Activated naive CD4-positive, alpha-beta T cell treated with anti-CD3 and anti-CD28 coated beads, Interleukin-2, amount 10 ng/mL, durations not matched to agents 7 days and 5 days (primary cell): ENCODE results near the gene SLC24A3.

Experiments used
- CTCF ChIA-PET: fragments of 350-600 bp; sonication (Branson Sonifier 250); formaldehyde crosslinking; loops from one replicate; lab custom pipeline; 2021; ENCODE audit warnings: antibody characterized with exemption; lab: Charles Lee
- DNase-seq: peaks from one replicate; pipeline ENCODE4 v3.0.0-alpha.2; 2020
- H3K27ac Mint-ChIP-seq: one replicate; pipeline ENCODE4 v1.8.0; 2021; ENCODE audit warnings: mild to moderate bottlenecking, moderate library complexity, mixed read lengths
- H3K27me3 Mint-ChIP-seq: one replicate; pipeline ENCODE4 v1.8.0; 2021; ENCODE audit warnings: mild to moderate bottlenecking, mixed read lengths
- H3K36me3 Mint-ChIP-seq: one replicate; pipeline ENCODE4 v1.8.0; 2021; ENCODE audit warnings: mixed read lengths
- H3K4me1 Mint-ChIP-seq: one replicate; pipeline ENCODE4 v1.8.0; 2021; ENCODE audit warnings: mixed read lengths
- H3K4me3 Mint-ChIP-seq: one replicate; pipeline ENCODE4 v1.8.0; 2021; ENCODE audit warnings: mild to moderate bottlenecking, moderate library complexity, mixed read lengths
- H3K9me3 Mint-ChIP-seq: one replicate; pipeline ENCODE4 v1.8.0; 2021; ENCODE audit warnings: mixed read lengths

The SLC24A3 gene

DNA sequence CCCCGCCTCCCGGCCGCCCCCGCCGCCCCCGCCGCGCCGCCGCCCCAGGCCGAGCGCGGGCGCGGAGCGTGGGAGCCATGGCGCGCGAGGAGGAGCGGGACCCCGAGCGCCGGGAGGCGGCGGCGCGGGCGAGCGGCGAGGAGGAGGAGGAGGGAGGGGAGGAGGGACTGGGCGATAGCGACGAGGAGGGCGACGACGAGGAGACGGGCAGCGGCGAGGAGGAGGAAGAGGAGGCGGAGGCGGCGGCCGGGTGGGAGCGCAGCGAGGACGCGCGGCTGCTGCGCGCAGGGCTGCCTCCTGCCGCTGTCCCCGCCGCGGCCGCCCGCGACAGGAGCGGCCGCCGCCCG lies at the start of gene SLC24A3:
Gene SLC24A3 (plus strand): TSS at position 174 of the 347 bp plus-strand sequence.
- no peaks in the 10 kb centered on the region for H3K4me1 Mint-ChIP-seq
- CTCF ChIA-PET: interaction anchor here (0.8 to 0.9 kb wide), 2 partner anchors 383 to 449 kb away, joined by 3 to 4 read pairs; no protein-coding TSS in a partner anchor
- H3K9me3 Mint-ChIP-seq: no peaks in the 10 kb centered on the region

DNA sequence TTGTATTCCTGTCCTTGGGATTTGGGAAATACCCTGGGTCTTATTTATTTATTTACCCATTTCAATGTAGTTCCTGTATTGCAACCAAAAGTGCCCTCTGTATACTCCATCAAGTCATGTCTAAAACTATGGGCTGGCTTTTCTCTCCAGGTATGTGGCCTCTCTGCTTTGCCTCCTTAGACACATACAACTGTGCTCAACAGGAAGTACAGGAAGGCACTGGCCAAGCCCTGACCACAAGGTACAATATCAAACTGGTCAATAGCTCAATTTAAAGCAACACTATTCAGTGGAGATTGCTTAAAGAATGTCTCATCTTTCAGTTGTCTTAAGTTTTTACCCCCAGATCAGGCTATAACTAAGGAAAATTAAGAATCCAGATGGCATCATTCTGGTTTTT lies 42.3 kb upstream of the SLC24A3 start:
- Mint-ChIP-seq H3K27me3 (no peaks in the 10 kb centered on the region), H3K27ac (no peak overlapping the region), H3K4me3 (no peak overlapping the region), H3K9me3 (peaks cover 5% of the 10 kb centered on the region), H3K4me1 (no peaks in the 10 kb centered on the region), H3K36me3 (no peaks in the 10 kb centered on the region)
- DNase-seq: no peak
- CTCF ChIA-PET: no interaction called here

More for the DNA sequence above, at the start of gene SLC24A3:
- peaks cover 49% of the 10 kb centered on the region for H3K27me3 Mint-ChIP-seq
- H3K36me3 Mint-ChIP-seq: no peaks in the 10 kb centered on the region
- no peak for DNase-seq
- no peak within 1 kb of the TSS for H3K27ac Mint-ChIP-seq
- no peak within 1 kb of the TSS for H3K4me3 Mint-ChIP-seq

DNA sequence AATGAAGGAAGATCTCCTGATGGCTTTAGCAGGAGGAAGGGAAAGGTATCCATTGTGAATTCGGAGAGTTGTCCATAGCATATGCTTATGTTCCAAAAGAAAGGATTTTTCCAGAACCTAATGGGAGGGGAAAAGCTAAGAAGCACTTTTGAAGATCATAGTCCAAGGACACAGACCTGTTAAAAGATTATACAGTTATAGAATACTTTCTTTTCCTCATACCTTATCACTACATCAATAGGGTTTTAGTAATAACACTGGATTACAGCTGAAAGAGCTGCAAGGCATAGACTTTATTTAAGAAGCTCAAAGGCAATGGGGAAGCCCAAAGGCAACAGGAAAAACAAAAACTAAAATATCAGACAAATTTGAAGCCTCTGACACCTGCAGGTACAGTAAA lies 39.8 kb upstream of the SLC24A3 start:
- CTCF ChIA-PET: no interaction called here
- no peaks in the 10 kb centered on the region for H3K27me3 Mint-ChIP-seq
- H3K4me3 Mint-ChIP-seq: no peak overlapping the region
- no peak overlapping the region for H3K27ac Mint-ChIP-seq
- no peaks in the 10 kb centered on the region for H3K36me3 Mint-ChIP-seq
- no peak for DNase-seq
- no peaks in the 10 kb centered on the region for H3K4me1 Mint-ChIP-seq
- peaks cover 4% of the 10 kb centered on the region for H3K9me3 Mint-ChIP-seq

DNA sequence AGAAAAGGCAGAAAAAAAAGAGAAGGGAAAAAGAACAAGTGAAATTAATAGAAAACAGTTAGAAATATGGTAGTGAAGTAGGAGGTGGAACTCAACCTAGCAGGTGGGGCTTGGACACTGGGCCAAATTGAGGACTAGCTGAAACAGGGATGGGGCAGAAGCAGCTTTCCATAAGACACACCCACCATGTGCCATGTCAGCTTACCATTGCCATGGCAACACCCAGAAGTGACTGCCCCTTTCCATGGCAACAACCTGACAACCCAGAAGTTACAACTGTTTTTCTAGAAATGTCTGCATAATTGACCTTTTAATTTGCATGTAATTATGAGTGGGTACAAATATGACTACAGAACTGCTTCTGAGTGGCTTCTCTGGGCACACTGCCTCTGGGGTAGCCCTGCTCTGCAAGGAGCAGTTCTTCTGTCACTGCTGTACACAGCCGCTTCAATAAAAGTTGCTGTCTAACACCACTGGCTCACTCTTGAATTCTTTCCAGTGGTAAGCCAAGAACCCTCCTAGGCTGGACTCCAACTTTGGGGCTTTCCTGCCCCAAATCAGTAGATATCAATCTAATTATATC lies 35.9 kb upstream of the SLC24A3 start:
- H3K27me3 Mint-ChIP-seq: no peaks in the 10 kb centered on the region
- H3K27ac Mint-ChIP-seq: no peak overlapping the region
- DNase-seq: no peak
- no peaks in the 10 kb centered on the region for H3K9me3 Mint-ChIP-seq
- CTCF ChIA-PET: no interaction called here
- H3K36me3 Mint-ChIP-seq: no peaks in the 10 kb centered on the region
- no peak overlapping the region for H3K4me3 Mint-ChIP-seq
- no peaks in the 10 kb centered on the region for H3K4me1 Mint-ChIP-seq

DNA sequence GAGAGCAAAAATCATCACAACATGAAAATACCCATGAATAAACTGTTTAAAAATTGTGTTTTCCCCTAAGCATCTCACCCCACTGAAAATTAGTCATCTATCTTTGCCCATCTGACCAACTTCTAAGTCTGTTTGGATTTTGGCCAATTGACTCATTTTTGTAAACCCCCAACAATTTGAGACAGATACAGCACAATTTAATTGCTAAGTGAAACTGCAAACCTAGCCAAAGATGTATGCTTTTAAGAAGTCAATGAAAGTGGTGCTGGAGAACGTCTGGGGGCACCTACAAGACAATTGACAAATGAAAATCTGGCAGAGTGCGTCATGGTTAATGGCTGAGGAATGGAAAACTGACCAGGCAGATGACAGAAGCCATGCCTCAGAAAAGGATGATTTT lies 30.9 kb upstream of the SLC24A3 start:
- Mint-ChIP-seq H3K36me3 (no peaks in the 10 kb centered on the region), H3K4me3 (no peak overlapping the region), H3K27me3 (no peaks in the 10 kb centered on the region), H3K4me1 (no peaks in the 10 kb centered on the region), H3K9me3 (no peaks in the 10 kb centered on the region), H3K27ac (no peak overlapping the region)
- CTCF ChIA-PET: no interaction called here
- DNase-seq: no peak

DNA sequence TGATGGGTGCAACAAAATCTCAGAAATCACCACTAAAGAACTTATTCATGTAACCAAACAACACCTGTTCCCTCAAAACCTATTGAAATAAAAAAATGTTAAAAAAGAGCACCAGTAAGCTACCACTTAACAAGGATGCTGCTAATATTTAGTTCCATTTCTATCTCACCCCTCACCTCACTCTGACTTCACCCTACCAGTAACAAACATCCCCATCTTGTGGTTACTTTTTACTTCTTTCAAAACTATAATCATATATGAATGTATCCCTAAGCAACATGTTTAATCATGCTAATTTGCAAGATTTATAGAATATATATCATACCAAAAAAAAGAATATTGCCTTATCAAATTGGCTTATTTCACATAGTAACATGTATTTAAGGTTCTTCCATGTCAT lies 27.4 kb upstream of the SLC24A3 start:
- Mint-ChIP-seq H3K9me3 (peaks cover 2% of the 10 kb centered on the region), H3K27ac (no peak overlapping the region)

DNA sequence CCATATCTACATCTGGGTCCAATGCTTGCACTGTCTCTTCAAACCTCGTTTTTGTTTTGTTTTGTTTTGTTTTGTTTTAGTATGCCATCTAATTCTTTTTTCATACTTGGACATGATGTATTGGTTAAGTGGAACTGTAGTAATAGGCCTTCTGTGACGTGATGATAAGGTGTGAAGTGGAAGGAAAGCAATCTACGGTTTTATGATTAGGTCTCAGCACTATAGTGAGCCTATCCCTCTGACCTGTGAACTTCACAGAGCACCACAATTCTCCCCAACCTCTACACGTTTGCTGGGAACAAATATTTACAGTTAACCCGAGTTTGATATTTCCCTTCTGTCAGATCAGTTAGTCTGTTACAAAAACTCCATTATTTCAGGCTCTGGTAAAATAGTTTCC lies 19.1 kb upstream of the SLC24A3 start:
- no peak for DNase-seq
- Mint-ChIP-seq H3K4me1 (no peaks in the 10 kb centered on the region), H3K4me3 (no peak overlapping the region), H3K36me3 (no peaks in the 10 kb centered on the region), H3K27ac (no peak overlapping the region), H3K27me3 (no peaks in the 10 kb centered on the region), H3K9me3 (peaks cover 2% of the 10 kb centered on the region)
- CTCF ChIA-PET: no interaction called here

More for the DNA sequence above, 27.4 kb upstream of the SLC24A3 start:
- H3K27me3 Mint-ChIP-seq: no peaks in the 10 kb centered on the region
- H3K4me1 Mint-ChIP-seq: no peaks in the 10 kb centered on the region
- DNase-seq: no peak
- CTCF ChIA-PET: no interaction called here
- no peaks in the 10 kb centered on the region for H3K36me3 Mint-ChIP-seq
- H3K4me3 Mint-ChIP-seq: no peak overlapping the region

DNA sequence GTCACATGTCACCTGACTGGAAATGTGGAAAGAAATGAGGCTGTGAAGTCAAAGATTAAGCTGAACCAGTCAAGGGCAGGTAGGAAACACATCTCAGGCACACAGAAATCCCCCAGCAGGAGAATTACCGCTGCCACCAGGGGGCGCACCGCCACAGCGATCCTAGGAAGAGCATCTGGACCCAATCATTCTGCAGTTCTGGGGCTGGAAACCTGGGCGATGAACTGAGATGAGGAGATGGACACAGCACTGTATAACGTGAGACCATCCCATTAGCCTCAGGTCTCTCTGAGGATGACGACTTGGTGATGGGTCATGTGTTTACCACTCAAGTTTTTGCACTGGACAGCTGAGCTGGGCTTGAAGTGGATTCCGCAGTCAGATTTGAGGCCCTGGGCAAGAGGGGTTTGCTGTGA lies 6.5 kb upstream of the SLC24A3 start:
- CTCF ChIA-PET: interaction anchor here (1.1 to 5.3 kb wide), 10 partner anchors 8 to 801 kb away, joined by 3 to 53 read pairs (median 5); no protein-coding TSS in a partner anchor
- peak; percentile 71 for DNase-seq
- H3K27ac Mint-ChIP-seq: no peak overlapping the region
- no peak overlapping the region for H3K4me3 Mint-ChIP-seq
- H3K9me3 Mint-ChIP-seq: no peaks in the 10 kb centered on the region
- H3K4me1 Mint-ChIP-seq: no peaks in the 10 kb centered on the region
- no peaks in the 10 kb centered on the region for H3K36me3 Mint-ChIP-seq
- H3K27me3 Mint-ChIP-seq: peaks cover 19% of the 10 kb centered on the region

DNA sequence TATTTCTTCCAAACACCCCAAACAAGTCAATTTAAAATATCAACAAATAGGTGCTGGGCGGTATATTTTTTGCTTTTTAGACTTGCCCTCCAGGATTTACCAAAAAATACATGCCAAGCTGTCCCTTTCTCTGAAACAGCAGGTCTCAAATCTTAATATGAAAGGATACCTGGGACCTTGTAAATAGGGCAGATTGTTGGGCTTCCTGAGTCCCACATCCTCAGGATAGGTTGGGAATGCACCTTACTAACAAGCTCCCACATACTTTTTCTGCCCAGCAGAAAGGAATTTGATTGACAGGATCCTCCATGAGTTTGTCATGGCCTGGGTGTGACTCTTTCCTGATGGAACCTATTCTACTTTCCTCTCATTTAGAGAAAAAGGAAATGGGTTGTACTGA lies 4.9 kb upstream of the SLC24A3 start:
- no peak for DNase-seq

DNA sequence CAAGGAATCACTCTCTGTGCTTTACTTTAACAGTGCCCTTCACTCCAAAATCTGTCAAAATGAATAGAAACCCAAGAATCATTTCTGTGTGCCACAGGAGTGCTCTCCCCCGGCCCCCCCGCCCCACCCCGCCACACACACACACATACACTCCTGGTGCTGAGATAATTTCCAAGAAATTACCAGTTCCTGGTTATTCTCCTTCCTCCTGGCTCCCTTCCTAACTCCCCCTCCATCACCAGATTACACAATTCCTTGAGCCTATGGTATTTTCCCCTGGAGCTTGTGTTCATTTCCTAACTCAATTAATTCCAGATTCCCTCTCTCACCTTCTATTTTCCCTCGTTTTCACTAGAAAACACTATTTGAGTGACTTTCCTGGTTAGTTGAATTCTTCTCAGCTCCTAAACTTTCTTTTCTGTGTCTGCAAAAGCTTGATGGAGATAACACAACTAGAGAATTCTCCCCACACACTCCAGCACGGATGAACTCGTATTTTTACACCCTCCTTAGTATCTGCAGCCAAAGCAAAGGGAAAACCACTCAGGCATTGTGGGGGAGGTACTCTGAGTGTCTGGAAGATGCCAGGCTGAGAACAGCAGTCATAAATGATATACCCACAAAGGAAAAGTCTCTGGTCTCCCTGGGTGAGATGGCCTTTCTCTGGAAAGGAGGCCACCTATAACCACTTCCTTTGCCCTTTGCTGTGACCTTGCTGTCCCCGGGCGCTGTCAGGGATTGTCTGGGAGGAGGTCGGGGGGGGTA lies 1.9 kb upstream of the SLC24A3 start:
- no peak for DNase-seq
- no peaks in the 10 kb centered on the region for H3K9me3 Mint-ChIP-seq
- no peak overlapping the region for H3K4me3 Mint-ChIP-seq
- H3K4me1 Mint-ChIP-seq: no peaks in the 10 kb centered on the region
- CTCF ChIA-PET: interaction anchor here (1.3 kb wide), 1 partner anchor 373 kb away, joined by 5 read pairs; no protein-coding TSS in a partner anchor
- peaks cover 54% of the 10 kb centered on the region for H3K27me3 Mint-ChIP-seq
- no peaks in the 10 kb centered on the region for H3K36me3 Mint-ChIP-seq
- no peak overlapping the region for H3K27ac Mint-ChIP-seq

More for the DNA sequence above, 4.9 kb upstream of the SLC24A3 start:
- CTCF ChIA-PET: interaction anchor here (0.6 to 5.3 kb wide), 9 partner anchors 9 to 575 kb away, joined by 3 to 53 read pairs (median 3); no protein-coding TSS in a partner anchor
- H3K27me3 Mint-ChIP-seq: peaks cover 33% of the 10 kb centered on the region
- H3K4me3 Mint-ChIP-seq: no peak overlapping the region
- H3K36me3 Mint-ChIP-seq: no peaks in the 10 kb centered on the region
- no peak overlapping the region for H3K27ac Mint-ChIP-seq
- no peaks in the 10 kb centered on the region for H3K4me1 Mint-ChIP-seq
- H3K9me3 Mint-ChIP-seq: no peaks in the 10 kb centered on the region

DNA sequence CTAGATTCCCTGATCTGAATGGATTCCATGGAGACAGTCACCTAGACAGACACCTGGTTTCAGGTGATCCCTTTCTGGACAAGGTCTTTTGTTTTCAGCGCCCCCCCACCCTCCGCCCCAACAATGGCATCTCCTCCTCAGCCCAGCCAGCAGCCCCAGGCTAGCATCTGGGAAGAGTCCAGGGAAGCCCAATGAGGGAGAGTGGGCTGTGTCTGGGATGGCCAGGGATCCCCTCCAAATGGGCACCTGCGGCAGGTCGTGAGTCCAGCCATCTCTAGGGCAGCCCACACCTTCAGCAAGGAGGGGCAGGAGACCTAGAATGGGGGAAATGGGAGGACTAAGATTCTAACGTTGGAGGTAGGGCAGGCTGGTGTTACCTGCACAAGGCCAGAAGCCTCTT lies 1.2 kb upstream of the SLC24A3 start:
- H3K4me1 Mint-ChIP-seq: no peaks in the 10 kb centered on the region
- CTCF ChIA-PET: interaction anchor here (1.3 kb wide), 1 partner anchor 373 kb away, joined by 5 read pairs; no protein-coding TSS in a partner anchor
- no peaks in the 10 kb centered on the region for H3K36me3 Mint-ChIP-seq
- no peak overlapping the region for H3K4me3 Mint-ChIP-seq
- H3K9me3 Mint-ChIP-seq: no peaks in the 10 kb centered on the region
- peaks cover 49% of the 10 kb centered on the region for H3K27me3 Mint-ChIP-seq
- DNase-seq: no peak
- H3K27ac Mint-ChIP-seq: no peak overlapping the region

DNA sequence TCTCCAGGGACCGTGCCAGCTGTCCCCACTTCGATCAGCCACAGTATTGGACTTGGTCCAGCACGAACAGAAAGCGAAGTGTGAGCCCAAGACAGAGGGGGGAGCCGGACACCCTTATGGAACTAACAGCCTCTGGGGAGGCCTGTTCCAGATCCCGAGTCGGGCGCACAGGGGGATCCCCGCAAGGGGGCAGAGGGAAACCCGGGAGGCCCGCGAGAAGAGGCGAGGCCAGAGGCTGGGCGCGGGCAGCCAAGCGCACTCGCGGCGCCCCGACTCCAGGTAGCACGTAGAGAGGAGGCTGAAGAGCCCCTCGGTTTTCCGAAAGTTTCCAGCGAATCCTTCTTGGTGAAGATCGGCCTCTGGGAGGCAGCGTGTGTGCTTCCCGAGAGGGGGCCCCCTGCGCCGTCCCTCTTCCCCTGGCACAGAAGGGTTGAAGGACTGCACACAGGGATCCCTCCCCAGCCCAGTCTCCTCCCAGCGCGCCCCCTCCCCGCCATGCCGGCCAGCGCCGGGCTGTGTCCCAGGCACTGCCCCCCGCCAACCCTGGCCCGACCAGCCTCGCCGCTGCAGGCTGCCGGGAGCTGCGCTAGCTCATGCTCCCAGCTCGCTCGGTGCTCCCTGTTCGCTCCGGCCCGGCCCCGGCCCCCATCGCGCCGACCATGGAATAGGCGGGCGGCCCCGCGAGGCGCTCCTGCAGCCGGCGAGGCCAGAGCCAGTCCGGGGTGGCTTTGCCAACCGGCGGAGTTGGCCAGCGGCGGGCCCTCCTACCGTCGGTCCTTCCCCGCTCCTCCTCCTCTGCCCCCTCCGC lies 577 bp upstream of the SLC24A3 start:
- Mint-ChIP-seq H3K27me3 (peaks cover 49% of the 10 kb centered on the region), H3K27ac (no peak overlapping the region), H3K4me1 (no peaks in the 10 kb centered on the region), H3K4me3 (no peak overlapping the region), H3K9me3 (no peaks in the 10 kb centered on the region), H3K36me3 (no peaks in the 10 kb centered on the region)
- DNase-seq: no peak
- CTCF ChIA-PET: interaction anchor here (0.9 kb wide), 1 partner anchor 449 kb away, joined by 3 read pairs; no protein-coding TSS in a partner anchor

DNA sequence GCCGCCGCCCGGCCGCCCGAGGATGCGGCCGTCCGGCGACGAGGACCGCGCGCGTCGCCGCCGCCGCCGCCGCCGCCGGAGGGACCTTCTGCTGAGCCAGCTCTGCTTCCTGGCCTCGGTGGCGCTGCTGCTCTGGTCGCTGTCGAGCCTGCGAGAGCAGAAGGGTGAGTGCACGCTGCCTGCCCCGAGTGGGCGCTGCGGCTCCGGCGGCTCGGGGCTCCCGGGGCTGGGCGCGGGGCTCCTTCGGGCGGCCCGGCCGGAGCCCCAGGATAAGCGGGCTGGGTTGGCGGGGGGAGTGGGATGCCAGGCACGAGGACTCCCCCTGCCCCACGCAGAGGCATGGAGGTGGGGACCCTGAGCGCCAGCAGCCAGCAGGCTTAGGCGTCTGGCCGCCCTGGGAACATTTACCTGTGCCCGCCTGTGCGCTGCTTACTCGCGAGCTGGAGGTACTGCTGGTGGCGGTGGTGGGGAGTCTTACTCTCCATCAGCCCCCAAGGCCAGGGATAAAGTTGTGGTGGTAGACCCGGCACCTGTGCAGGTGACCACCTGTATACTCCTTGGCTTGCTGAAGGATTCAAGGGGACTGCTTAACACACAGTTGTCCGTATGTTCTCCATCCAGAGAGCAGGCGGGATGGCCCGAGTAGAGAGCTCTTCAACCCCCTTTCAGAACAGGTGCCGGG lies 520 bp downstream of the SLC24A3 start:
- Mint-ChIP-seq H3K4me3 (no peak overlapping the region), H3K27me3 (peaks cover 49% of the 10 kb centered on the region), H3K4me1 (no peaks in the 10 kb centered on the region), H3K36me3 (no peaks in the 10 kb centered on the region), H3K27ac (no peak overlapping the region), H3K9me3 (no peaks in the 10 kb centered on the region)
- CTCF ChIA-PET: interaction anchor here (0.7 to 1.2 kb wide), 5 partner anchors 98 to 975 kb away, joined by 3 to 5 read pairs (median 3); no protein-coding TSS in a partner anchor
- DNase-seq: peak; percentile 31
